Mammary epithelial cell (primary cell): Measurements from ENCODE around the gene DYSF.

Source experiments
- EZH2 ChIP-seq: IDR thresholded peaks from 2 replicates; pipeline ENCODE4 v1.6.1; 2012; ENCODE audit warnings: low read length, inconsistent platforms, borderline replicate concordance
- TF ChIP-seq, protein P1 (sequence below), 2 donors: IDR thresholded peaks in 1 of 2; conservative IDR thresholded peaks in 1 of 2; 2 replicates each; pipeline ENCODE4 v1.5.1; 2011 to 2012; ENCODE audit warnings: inconsistent platforms in 2 of 2, low read length in 2 of 2, mild to moderate bottlenecking in 2 of 2, control low read depth in 1 of 2, low read depth in 1 of 2; ENCODE audit not compliant: insufficient read depth in 1 of 2; ENCODE audit errors: extremely low read depth in 1 of 2

- TF ChIP-seq, protein P1, sequence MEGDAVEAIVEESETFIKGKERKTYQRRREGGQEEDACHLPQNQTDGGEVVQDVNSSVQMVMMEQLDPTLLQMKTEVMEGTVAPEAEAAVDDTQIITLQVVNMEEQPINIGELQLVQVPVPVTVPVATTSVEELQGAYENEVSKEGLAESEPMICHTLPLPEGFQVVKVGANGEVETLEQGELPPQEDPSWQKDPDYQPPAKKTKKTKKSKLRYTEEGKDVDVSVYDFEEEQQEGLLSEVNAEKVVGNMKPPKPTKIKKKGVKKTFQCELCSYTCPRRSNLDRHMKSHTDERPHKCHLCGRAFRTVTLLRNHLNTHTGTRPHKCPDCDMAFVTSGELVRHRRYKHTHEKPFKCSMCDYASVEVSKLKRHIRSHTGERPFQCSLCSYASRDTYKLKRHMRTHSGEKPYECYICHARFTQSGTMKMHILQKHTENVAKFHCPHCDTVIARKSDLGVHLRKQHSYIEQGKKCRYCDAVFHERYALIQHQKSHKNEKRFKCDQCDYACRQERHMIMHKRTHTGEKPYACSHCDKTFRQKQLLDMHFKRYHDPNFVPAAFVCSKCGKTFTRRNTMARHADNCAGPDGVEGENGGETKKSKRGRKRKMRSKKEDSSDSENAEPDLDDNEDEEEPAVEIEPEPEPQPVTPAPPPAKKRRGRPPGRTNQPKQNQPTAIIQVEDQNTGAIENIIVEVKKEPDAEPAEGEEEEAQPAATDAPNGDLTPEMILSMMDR (conservative IDR thresholded peaks at IDR 0.05 in 1 of 2, IDR thresholded peaks at IDR 0.05 in 1 of 2; ENCODE audit: extremely low read depth in 1 of 2, insufficient read depth in 1 of 2, low read depth in 1 of 2, low read length in 2 of 2) = no peak
- no peak for TF ChIP-seq EZH2
Measured at GRCh38 chr2:71581026-71581425, 127.7 kb downstream of the DYSF start.
